IPS-20b (cell line): ENCODE measurements around the gene NECTIN4.

Experiments used
- H3K27ac ChIP-seq: one replicate; pipeline ENCODE4 v1.5.1; 2013; ENCODE audit warnings: low read length
- H3K27me3 ChIP-seq: 2 replicates; pipeline ENCODE4 v1.6.1; 2013; ENCODE audit warnings: mild to moderate bottlenecking, low read length, inconsistent platforms; ENCODE audit not compliant: insufficient read depth
- H3K36me3 ChIP-seq: 2 replicates; pipeline ENCODE4 v1.6.1; 2013; ENCODE audit warnings: low read depth, mild to moderate bottlenecking, inconsistent platforms, low read length, moderate library complexity; ENCODE audit not compliant: insufficient read depth
- H3K4me1 ChIP-seq: 2 replicates; pipeline ENCODE4 v1.6.1; 2013; ENCODE audit warnings: mild to moderate bottlenecking, control low read depth, inconsistent platforms, low read length, moderate library complexity; ENCODE audit not compliant: insufficient read depth
- H3K4me3 ChIP-seq: 2 replicates; pipeline ENCODE4 v1.5.1; 2013; ENCODE audit warnings: mild to moderate bottlenecking, low read length, inconsistent platforms
- H3K9ac ChIP-seq: 2 replicates; pipeline ENCODE4 v1.6.1; 2013; ENCODE audit warnings: low read depth, mild to moderate bottlenecking, inconsistent platforms, low read length, moderate library complexity
- H3K9me3 ChIP-seq: 2 replicates; pipeline ENCODE4 v1.6.1; 2013; ENCODE audit warnings: mild to moderate bottlenecking, low read depth, low read length, inconsistent platforms; ENCODE audit not compliant: insufficient read depth

The NECTIN4 gene

GRCh38 chr1:161089938-161090337 is 580 bp upstream of the NECTIN4 start:
- H3K4me1 ChIP-seq: no peaks in the 10 kb centered on the region
- no peak overlapping the region for H3K27ac ChIP-seq
- H3K27me3 ChIP-seq: peaks cover 3% of the 10 kb centered on the region; the same call in 1 of the 2 replicates
- no peaks in the 10 kb centered on the region for H3K9me3 ChIP-seq
- H3K9ac ChIP-seq: no peak overlapping the region
- H3K4me3 ChIP-seq: no peak overlapping the region
- no peaks in the 10 kb centered on the region for H3K36me3 ChIP-seq

GRCh38 chr1:161088587-161089110 is 709 bp downstream of the NECTIN4 start:
- Histone ChIP-seq H3K27me3 (no peaks in the 10 kb centered on the region; the same call in 1 of the 2 replicates), H3K4me3 (no peak overlapping the region), H3K27ac (no peak overlapping the region), H3K4me1 (no peaks in the 10 kb centered on the region), H3K9me3 (no peaks in the 10 kb centered on the region), H3K36me3 (no peaks in the 10 kb centered on the region), H3K9ac (no peak overlapping the region)

GRCh38 chr1:161086457-161086856 is 2.9 kb downstream of the NECTIN4 start:
- H3K4me3 ChIP-seq: no peak overlapping the region

GRCh38 chr1:161085165-161085564 is 4.2 kb downstream of the NECTIN4 start:
- Histone ChIP-seq H3K27ac (no peak overlapping the region), H3K9me3 (no peaks in the 10 kb centered on the region), H3K36me3 (no peaks in the 10 kb centered on the region), H3K4me3 (no peak overlapping the region), H3K27me3 (no peaks in the 10 kb centered on the region; the same call in 1 of the 2 replicates), H3K4me1 (0 out of 2 replicates have a peak, but pooled peaks cover 4% of the 10 kb centered on the region), H3K9ac (no peak overlapping the region)

More at GRCh38 chr1:161086457-161086856, 2.9 kb downstream of the NECTIN4 start:
- Histone ChIP-seq H3K9ac (no peak overlapping the region), H3K9me3 (no peaks in the 10 kb centered on the region), H3K27me3 (no peaks in the 10 kb centered on the region; the same call in 1 of the 2 replicates), H3K4me1 (no peaks in the 10 kb centered on the region), H3K27ac (no peak overlapping the region), H3K36me3 (no peaks in the 10 kb centered on the region)

GRCh38 chr1:161084597-161084988 is 4.8 kb downstream of the NECTIN4 start:
- Histone ChIP-seq H3K9me3 (no peaks in the 10 kb centered on the region), H3K27me3 (no peaks in the 10 kb centered on the region), H3K36me3 (no peaks in the 10 kb centered on the region), H3K4me1 (0 out of 2 replicates have a peak, but pooled peaks cover 4% of the 10 kb centered on the region), H3K27ac (no peak overlapping the region), H3K4me3 (no peak overlapping the region), H3K9ac (no peak overlapping the region)

GRCh38 chr1:161083748-161084596 is 5.4 kb downstream of the NECTIN4 start:
- Histone ChIP-seq H3K9ac (no peak overlapping the region), H3K27me3 (no peaks in the 10 kb centered on the region), H3K27ac (no peak overlapping the region), H3K4me3 (no peak overlapping the region), H3K36me3 (no peaks in the 10 kb centered on the region), H3K9me3 (no peaks in the 10 kb centered on the region), H3K4me1 (0 out of 2 replicates have a peak, but pooled peaks cover 4% of the 10 kb centered on the region)

GRCh38 chr1:161082996-161083747 is 6.2 kb downstream of the NECTIN4 start:
- Histone ChIP-seq H3K4me3 (no peak overlapping the region), H3K9me3 (no peaks in the 10 kb centered on the region), H3K27me3 (no peaks in the 10 kb centered on the region), H3K36me3 (no peaks in the 10 kb centered on the region), H3K9ac (no peak overlapping the region), H3K27ac (no peak overlapping the region), H3K4me1 (0 out of 2 replicates have a peak, but pooled peaks cover 4% of the 10 kb centered on the region)

- Histone ChIP-seq H3K27me3 (no peaks in the 10 kb centered on the region), H3K27ac (no peak overlapping the region), H3K4me3 (no peak overlapping the region), H3K4me1 (0 out of 2 replicates have a peak, but pooled peaks cover 4% of the 10 kb centered on the region), H3K9me3 (no peaks in the 10 kb centered on the region), H3K9ac (no peak overlapping the region), H3K36me3 (no peaks in the 10 kb centered on the region)
Observed at GRCh38 chr1:161082483-161082882, 6.9 kb downstream of the NECTIN4 start.

GRCh38 chr1:161081519-161081918 is 7.8 kb downstream of the NECTIN4 start:
- Histone ChIP-seq H3K27me3 (no peaks in the 10 kb centered on the region), H3K4me3 (no peak overlapping the region), H3K9me3 (no peaks in the 10 kb centered on the region), H3K9ac (no peak overlapping the region), H3K36me3 (no peaks in the 10 kb centered on the region), H3K27ac (no peak overlapping the region), H3K4me1 (0 out of 2 replicates have a peak, but pooled peaks cover 4% of the 10 kb centered on the region)

- Histone ChIP-seq H3K9me3 (no peaks in the 10 kb centered on the region), H3K4me1 (0 out of 2 replicates have a peak, but pooled peaks cover 4% of the 10 kb centered on the region), H3K4me3 (no peak overlapping the region), H3K27ac (no peak overlapping the region), H3K36me3 (no peaks in the 10 kb centered on the region), H3K9ac (no peak overlapping the region), H3K27me3 (no peaks in the 10 kb centered on the region)
Observed at GRCh38 chr1:161080441-161081405, 8.6 kb downstream of the NECTIN4 start.
